Measurements from ENCODE around the gene HEXD.

The HEXD gene

DNA sequence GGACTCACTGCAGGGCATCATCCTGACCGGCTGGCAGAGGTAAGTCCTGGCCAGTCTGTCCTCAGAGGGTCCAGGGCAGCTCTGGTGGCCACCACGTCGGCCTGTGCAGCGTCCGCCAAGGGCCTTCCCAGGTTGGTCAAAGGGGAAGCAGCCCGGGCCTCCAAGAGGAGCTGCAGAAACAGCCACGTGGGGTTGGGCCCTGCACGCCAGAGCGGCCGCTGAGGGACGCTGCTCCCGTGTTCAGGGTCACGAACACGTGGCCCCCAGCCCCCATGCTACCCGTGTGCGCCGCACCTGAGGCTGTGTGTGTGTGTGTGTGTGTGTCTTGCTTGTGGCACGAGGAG lies 19.1 kb downstream of the HEXD start:
- no peak overlapping the region for H3K4me3 ChIP-seq
- H3K27ac ChIP-seq, result no peak overlapping the region
- TF ChIP-seq POLR2AphosphoS5 (IDR thresholded peaks at IDR 0.05; ENCODE audit: borderline replicate concordance, low read depth, low read length), result no peak
- TF ChIP-seq EZH2 (IDR thresholded peaks at IDR 0.05), result no peak
- TF ChIP-seq FOXP2 (optimal IDR thresholded peaks at IDR 0.05; ENCODE audit: control extremely low read depth, extremely low read length, insufficient read depth), result no peak
- DNase-seq (ENCODE audit: low read depth, low spot score), result no peak
- no peaks in the 10 kb centered on the region for H3K36me3 ChIP-seq (ENCODE audit: insufficient read depth, low read length)
- H3K9ac ChIP-seq (ENCODE audit: insufficient read length), result no peak overlapping the region
- H3K9me3 ChIP-seq (ENCODE audit: low read depth, low read length), result no peaks in the 10 kb centered on the region

GRCh38 chr17:82438401-82439193 lies 20.4 kb downstream of the HEXD start:
- TF ChIP-seq POLR2AphosphoS5 (IDR thresholded peaks at IDR 0.05; ENCODE audit: borderline replicate concordance, low read depth, low read length), result no peak
- TF ChIP-seq FOXP2 (optimal IDR thresholded peaks at IDR 0.05; ENCODE audit: control extremely low read depth, extremely low read length, insufficient read depth), result no peak
- no peak for TF ChIP-seq EZH2 (IDR thresholded peaks at IDR 0.05)
- no peak for DNase-seq (ENCODE audit: low read depth, low spot score)
- Histone ChIP-seq H3K4me3 (no peak overlapping the region), H3K9ac (ENCODE audit: insufficient read length) (no peak overlapping the region), H3K9me3 (ENCODE audit: low read depth, low read length) (no peaks in the 10 kb centered on the region), H3K27ac (no peak overlapping the region), H3K36me3 (ENCODE audit: insufficient read depth, low read length) (no peaks in the 10 kb centered on the region)

GRCh38 chr17:82439194-82439828 lies 21.2 kb downstream of the HEXD start:
- Histone ChIP-seq H3K4me3 (no peak overlapping the region), H3K9ac (ENCODE audit: insufficient read length) (no peak overlapping the region), H3K9me3 (ENCODE audit: low read depth, low read length) (no peaks in the 10 kb centered on the region), H3K27ac (no peak overlapping the region), H3K36me3 (ENCODE audit: insufficient read depth, low read length) (no peaks in the 10 kb centered on the region)
- no peak for TF ChIP-seq EZH2 (IDR thresholded peaks at IDR 0.05)
- TF ChIP-seq POLR2AphosphoS5 (IDR thresholded peaks at IDR 0.05; ENCODE audit: borderline replicate concordance, low read depth, low read length), result no peak
- DNase-seq (ENCODE audit: low read depth, low spot score), result no peak

DNA sequence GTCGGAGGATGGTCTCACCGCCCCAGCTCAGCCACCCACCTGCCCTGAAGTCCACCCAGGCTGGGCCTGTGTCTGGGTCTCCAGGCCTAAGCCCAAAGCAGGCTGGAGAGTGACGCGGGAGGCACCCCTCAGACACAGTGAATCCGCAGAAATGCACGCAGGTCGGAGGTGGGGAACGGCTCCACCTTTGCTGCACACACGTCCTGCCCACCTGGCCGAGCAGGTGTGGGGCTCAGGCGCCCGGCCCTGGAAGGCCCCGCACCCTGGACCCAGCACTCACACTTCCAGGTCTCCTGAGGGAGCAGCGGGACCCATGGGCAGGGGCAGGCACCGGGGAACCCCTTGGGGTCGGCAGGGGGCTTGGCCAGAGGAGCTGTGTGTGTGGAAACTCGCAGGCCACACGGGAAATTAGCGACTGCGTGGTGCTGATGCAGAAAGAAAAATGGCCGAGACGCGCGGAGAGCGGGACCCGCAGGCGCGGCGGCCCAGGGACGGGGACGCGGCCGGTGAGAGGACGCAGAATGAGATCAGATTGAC lies 21.8 kb downstream of the HEXD start:
- Histone ChIP-seq H3K36me3 (ENCODE audit: insufficient read depth, low read length) (no peaks in the 10 kb centered on the region), H3K9ac (ENCODE audit: insufficient read length) (no peak overlapping the region), H3K9me3 (ENCODE audit: low read depth, low read length) (no peaks in the 10 kb centered on the region), H3K27ac (no peak overlapping the region), H3K4me3 (no peak overlapping the region)
- no peak for TF ChIP-seq EZH2 (IDR thresholded peaks at IDR 0.05)
- no peak for TF ChIP-seq POLR2AphosphoS5 (IDR thresholded peaks at IDR 0.05; ENCODE audit: borderline replicate concordance, low read depth, low read length)
- no peak for TF ChIP-seq FOXP2 (optimal IDR thresholded peaks at IDR 0.05; ENCODE audit: control extremely low read depth, extremely low read length, insufficient read depth)
- no peak for DNase-seq (ENCODE audit: low read depth, low spot score)

DNA sequence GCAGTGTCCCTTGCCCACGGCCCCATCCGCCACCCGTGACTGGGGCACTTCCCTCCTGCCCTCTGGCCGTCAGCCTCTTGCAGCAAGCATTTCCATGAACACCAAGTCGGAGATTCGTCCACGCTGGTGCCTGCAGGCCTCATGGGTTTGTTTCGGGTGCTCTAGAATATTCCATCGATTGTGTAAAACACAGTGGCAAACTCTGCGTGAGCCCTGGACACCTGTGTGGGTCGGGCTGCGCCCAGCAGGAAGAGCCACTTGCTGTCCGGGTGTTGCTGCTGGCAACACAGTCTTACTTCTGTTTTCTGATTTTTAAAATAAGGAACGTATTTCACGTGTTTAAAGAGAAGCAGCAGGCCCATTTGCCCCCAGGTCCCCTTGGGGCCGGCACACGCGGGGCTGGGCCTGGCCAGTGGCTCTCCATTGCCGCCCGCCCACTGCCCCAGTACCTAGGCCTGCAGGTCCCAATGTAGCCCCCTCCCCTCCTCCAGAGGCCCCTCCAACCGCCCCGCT lies 22.4 kb downstream of the HEXD start:
- Histone ChIP-seq H3K9ac (ENCODE audit: insufficient read length) (no peak overlapping the region), H3K9me3 (ENCODE audit: low read depth, low read length) (no peaks in the 10 kb centered on the region), H3K4me3 (no peak overlapping the region), H3K36me3 (ENCODE audit: insufficient read depth, low read length) (no peaks in the 10 kb centered on the region), H3K27ac (no peak overlapping the region)
- DNase-seq (ENCODE audit: low read depth, low spot score), result no peak
- TF ChIP-seq EZH2 (IDR thresholded peaks at IDR 0.05), result no peak
- TF ChIP-seq FOXP2 (optimal IDR thresholded peaks at IDR 0.05; ENCODE audit: control extremely low read depth, extremely low read length, insufficient read depth), result no peak
- no peak for TF ChIP-seq POLR2AphosphoS5 (IDR thresholded peaks at IDR 0.05; ENCODE audit: borderline replicate concordance, low read depth, low read length)

DNA sequence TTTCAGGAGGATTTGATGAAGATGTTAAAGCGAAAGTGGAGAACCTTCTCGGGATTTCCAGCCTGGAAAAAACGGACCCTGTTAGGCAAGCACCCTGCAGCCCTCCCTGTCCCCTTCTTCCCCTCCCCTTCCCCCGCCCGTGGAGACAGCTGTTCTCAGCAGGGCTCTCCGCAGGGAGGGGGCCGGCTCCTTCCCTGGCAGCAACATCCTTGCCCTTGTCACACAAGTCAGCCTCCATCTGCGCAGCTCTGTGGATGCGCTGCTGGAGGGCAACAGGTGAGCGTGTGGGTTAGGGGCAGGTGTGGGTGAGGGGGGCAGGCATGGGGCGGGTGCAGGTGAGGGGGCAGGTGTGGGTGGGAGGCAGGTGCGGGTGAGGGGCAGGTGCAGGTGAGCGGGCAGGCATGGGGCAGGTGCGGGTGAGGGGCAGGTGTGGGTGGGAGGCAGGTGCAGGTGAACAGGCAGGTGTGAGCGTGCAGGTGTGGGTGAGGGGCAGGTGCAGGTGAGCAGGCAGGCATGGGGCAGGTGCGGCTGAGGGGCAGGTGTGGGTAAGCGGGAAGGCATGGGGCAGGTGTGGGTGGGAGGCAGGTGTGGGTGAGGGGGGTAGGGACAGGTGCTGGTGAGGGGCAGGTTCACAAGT lies 23.0 kb downstream of the HEXD start:
- DNase-seq (ENCODE audit: low read depth, low spot score), result no peak
- TF ChIP-seq FOXP2 (optimal IDR thresholded peaks at IDR 0.05; ENCODE audit: control extremely low read depth, extremely low read length, insufficient read depth) (no peak), EZH2 (IDR thresholded peaks at IDR 0.05) (no peak), POLR2AphosphoS5 (IDR thresholded peaks at IDR 0.05; ENCODE audit: borderline replicate concordance, low read depth, low read length) (no peak)
- H3K4me3 ChIP-seq, result no peak overlapping the region
- H3K9me3 ChIP-seq (ENCODE audit: low read depth, low read length), result no peaks in the 10 kb centered on the region
- H3K36me3 ChIP-seq (ENCODE audit: insufficient read depth, low read length), result no peaks in the 10 kb centered on the region
- no peak overlapping the region for H3K27ac ChIP-seq
- H3K9ac ChIP-seq (ENCODE audit: insufficient read length), result no peak overlapping the region

- Histone ChIP-seq H3K27ac (no peak overlapping the region), H3K4me3 (no peak overlapping the region), H3K36me3 (ENCODE audit: insufficient read depth, low read length) (no peaks in the 10 kb centered on the region), H3K9me3 (ENCODE audit: low read depth, low read length) (no peaks in the 10 kb centered on the region), H3K9ac (ENCODE audit: insufficient read length) (no peak overlapping the region)
- no peak for DNase-seq (ENCODE audit: low read depth, low spot score)
- TF ChIP-seq POLR2AphosphoS5 (IDR thresholded peaks at IDR 0.05; ENCODE audit: borderline replicate concordance, low read depth, low read length) (no peak), FOXP2 (optimal IDR thresholded peaks at IDR 0.05; ENCODE audit: control extremely low read depth, extremely low read length, insufficient read depth) (no peak), EZH2 (IDR thresholded peaks at IDR 0.05) (no peak)
These were observed 23.7 kb downstream of the HEXD start for GRCh38 chr17:82441691-82442487.

Data from SK-N-MC (cell line).